Measurements from ENCODE around the gene PCDHGB7.
"Not testable (repeated sequence)": the region's sequence is repeated elsewhere in the genome, so short reads cannot be mapped to it uniquely, and the experiment has no call there.

The PCDHGB7 gene

GRCh38 chr5:141417494-141418172 is at the start of gene PCDHGB7:
PCDHGB7 (plus strand) TSS chr5:141417677; CDS start chr5:141417860, 183 bp downstream.
- not testable (repeated sequence) for DNase-seq

DNA sequence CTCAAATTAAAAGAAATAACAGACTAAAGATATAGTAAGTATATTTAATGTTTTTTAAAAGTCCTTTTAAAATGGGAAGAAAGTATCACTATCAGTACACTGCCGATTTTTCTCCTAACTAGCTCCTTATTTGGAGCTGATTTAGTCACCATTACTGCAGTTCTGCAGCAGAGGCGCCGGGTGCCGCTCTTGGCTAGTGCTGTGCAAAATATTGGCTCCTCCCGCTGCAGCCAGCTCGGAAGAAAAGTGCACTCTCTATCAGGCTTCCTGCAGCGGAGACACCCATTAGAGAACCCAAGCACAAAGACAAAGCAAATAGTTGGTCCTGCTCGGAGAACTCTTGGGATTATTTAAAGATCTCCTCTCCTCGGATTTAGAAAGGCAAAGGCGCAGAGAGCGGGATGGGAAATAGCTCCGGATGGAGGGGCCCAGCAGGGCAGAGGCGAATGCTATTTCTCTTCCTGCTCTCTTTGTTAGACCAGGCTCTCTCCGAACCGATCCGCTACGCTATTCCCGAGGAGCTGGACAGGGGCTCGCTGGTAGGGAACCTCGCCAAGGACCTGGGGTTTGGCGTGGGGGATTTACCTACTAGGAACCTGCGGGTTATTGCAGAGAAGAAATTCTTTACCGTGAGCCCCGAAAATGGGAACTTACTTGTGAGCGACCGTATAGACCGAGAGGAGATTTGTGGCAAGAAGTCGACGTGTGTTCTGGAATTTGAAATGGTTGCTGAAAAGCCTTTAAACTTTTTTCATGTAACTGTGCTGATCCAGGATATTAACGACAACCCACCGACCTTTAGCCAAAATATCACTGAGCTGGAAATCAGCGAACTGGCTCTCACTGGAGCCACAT is 47.3 kb upstream of the PCDHGB7 start, which contains the start of gene PCDHGB3:
TSS of gene PCDHGB3 (plus strand) at position 249 of the 855 bp plus-strand sequence. CDS start at position 402, 153 bp downstream.
- no peak for DNase-seq

DNA sequence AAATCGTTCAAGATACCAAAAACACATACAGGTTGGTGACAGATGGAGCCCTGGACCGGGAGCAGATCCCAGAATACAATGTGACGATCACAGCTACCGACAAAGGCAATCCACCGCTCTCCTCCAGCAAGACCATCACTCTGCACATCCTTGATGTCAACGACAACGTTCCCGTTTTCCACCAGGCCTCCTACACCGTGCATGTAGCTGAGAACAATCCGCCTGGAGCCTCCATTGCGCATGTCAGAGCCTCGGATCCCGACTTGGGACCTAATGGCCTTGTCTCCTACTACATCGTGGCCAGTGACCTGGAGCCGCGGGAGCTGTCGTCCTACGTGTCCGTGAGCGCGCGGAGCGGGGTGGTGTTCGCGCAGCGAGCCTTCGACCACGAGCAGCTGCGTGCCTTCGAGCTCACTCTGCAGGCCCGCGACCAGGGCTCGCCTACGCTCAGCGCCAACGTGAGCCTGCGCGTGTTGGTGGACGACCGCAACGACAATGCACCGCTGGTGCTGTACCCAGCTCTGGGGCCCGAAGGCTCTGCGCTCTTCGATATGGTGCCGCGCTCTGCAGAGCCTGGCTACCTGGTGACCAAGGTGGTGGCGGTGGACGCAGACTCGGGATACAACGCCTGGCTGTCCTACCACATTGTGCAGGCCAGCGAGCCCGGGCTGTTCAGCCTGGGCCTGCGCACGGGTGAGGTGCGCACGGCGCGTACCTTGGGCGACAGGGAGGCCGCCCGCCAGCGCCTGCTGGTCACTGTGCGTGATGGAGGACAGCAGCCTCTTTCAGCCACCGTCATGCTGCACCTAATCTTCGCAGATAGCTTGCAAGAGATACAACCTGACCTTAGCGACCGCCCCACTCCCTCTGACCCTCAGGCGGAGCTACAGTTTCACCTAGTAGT is 45.7 kb upstream of the PCDHGB7 start:
- no peak for DNase-seq

- DNase-seq: no peak
Measured at GRCh38 chr5:141373673-141374317, 43.7 kb upstream of the PCDHGB7 start, which contains the start of gene PCDHGA6. PCDHGA6 (plus strand) TSS chr5:141373891; CDS start chr5:141374084, 193 bp downstream.

DNA sequence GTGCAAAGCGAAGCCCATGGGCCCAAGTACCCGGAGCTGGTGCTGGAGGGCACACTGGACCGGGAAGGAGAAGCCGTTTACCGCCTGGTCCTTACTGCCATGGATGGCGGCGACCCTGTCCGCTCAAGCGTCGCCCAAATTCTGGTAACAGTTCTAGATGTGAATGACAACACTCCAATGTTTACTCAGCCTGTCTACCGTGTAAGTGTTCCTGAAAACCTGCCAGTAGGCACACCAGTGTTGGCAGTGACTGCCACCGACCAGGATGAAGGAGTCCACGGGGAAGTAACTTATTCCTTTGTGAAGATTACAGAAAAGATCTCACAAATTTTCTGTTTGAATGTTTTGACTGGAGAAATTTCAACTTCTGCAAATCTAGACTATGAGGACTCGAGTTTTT is 42.9 kb upstream of the PCDHGB7 start:
- no peak for DNase-seq

DNA sequence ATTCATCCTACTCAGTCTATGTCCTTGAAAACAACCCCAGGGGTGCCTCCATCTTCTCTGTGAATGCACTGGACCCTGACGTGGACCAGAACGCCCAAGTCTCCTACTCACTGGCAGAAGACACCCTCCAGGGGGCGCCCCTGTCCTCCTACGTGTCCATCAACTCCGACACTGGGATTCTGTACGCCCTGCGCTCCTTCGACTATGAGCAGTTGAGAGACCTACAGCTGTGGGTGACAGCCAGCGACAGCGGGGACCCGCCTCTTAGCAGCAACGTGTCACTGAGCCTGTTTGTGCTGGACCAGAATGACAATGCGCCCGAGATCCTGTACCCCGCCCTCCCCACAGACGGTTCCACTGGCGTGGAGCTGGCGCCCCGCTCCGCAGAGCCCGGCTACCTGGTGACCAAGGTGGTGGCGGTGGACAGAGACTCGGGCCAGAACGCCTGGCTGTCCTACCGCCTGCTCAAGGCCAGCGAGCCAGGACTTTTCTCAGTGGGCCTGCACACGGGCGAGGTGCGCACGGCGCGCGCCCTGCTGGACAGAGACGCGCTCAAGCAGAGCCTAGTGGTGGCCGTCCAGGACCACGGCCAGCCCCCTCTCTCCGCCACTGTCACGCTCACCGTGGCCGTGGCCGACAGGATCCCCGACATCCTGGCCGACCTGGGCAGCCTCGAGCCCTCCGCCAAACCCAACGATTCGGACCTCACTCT is 41.9 kb upstream of the PCDHGB7 start:
- not testable (repeated sequence) for DNase-seq

DNA sequence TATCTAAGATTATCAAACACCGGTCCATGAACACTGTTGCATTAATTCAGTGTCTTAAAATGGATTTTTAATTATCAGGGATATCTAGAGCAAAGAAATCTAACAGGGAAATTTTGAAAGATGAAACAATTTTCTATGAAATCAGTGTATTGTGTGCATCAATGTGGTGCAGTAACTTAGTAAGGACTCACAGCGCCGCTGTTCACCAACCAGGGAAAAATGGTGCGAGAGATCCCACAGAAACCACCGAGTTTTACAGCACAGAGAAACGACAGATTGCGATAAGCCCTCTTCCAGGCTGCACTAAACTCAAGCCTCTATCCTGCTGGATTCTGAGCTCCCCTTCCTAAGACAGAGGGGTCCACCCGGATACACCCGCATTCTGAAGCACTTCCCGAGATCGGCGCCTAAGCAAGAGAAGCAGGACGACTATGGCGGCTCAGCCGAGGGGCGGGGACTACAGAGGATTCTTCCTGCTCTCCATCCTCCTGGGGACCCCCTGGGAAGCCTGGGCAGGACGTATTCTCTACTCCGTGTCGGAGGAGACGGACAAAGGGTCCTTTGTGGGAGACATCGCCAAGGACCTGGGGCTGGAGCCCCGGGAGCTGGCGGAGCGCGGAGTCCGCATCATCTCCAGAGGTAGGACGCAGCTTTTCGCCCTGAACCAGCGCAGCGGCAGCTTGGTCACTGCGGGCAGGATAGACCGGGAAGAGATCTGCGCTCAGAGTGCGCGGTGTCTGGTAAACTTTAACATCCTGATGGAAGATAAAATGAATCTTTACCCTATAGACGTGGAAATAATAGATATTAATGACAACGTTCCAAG is 34.8 kb upstream of the PCDHGB7 start, which contains the start of gene PCDHGA7:
TSS of gene PCDHGA7 (plus strand) at position 274 of the 826 bp plus-strand sequence. CDS start at position 432, 158 bp downstream.
- no peak for DNase-seq

DNA sequence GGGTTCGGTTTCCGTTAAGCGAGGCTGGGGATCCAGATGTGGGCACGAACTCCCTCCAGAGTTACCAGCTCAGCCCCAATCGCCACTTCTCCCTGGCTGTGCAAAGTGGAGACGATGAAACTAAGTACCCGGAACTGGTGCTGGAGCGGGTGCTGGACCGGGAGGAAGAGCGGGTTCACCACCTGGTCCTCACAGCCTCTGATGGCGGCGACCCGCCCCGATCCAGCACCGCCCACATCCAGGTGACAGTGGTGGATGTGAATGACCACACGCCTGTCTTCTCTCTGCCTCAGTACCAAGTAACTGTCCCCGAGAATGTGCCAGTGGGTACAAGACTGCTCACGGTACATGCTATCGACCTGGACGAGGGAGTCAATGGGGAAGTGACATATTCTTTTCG is 34.1 kb upstream of the PCDHGB7 start:
- no peak for DNase-seq

DNA sequence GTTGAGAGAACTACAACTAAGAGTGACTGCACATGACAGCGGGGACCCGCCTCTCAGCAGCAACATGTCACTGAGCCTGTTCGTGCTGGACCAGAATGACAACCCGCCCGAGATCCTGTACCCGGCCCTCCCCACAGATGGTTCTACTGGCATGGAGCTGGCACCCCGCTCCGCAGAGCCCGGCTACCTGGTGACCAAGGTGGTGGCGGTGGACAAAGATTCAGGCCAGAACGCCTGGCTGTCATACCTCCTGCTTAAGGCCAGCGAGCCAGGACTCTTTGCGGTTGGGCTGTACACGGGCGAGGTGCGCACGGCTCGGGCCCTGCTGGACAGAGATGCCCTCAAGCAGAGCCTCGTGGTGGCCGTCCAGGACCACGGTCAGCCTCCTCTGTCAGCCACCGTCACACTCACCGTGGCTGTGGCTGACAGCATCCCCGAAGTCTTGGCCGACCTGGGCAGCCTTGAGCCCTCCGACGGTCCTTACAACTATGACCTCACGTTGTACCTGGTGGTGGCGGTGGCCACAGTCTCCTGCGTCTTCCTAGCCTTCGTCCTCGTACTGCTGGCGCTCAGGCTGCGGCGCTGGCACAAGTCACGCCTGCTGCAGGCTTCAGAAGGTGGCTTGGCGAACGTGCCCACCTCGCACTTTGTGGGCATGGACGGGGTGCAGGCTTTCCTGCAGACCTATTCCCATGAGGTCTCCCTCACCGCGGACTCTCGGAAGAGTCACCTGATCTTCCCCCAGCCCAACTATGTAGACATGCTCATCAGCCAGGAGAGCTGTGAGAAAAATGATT is 32.8 kb upstream of the PCDHGB7 start:
- DNase-seq: no peak

DNA sequence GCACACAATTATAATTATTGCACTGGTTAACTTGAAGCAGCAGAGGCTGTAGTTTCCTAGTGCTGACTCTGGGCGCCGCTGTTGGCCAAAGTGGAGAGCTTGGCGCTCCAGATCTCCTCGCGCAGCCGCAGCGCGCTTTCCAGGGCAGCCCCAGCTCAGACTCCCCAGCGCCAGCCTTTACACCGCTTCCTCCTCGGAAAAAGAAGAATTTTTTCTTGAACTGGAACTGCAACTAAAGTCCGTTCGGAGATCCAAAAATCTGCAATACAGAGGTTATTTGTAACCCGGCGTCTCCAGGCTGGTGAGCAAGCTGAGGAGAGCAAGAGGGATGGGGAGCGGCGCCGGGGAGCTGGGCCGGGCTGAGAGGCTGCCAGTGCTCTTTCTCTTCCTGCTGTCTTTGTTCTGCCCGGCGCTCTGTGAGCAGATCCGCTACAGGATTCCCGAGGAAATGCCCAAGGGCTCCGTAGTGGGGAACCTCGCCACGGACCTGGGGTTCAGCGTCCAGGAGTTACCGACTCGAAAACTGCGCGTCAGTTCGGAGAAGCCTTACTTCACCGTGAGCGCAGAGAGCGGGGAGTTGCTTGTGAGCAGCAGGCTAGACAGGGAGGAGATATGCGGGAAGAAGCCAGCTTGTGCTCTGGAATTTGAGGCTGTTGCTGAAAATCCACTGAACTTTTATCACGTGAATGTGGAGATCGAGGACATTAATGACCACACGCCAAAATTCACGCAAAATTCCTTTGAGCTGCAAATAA is 29.7 kb upstream of the PCDHGB7 start, which contains the start of gene PCDHGB4:
TSS of gene PCDHGB4 (plus strand) at position 142 of the 755 bp plus-strand sequence. CDS start at position 329, 187 bp downstream.
- DNase-seq: not testable (repeated sequence)

DNA sequence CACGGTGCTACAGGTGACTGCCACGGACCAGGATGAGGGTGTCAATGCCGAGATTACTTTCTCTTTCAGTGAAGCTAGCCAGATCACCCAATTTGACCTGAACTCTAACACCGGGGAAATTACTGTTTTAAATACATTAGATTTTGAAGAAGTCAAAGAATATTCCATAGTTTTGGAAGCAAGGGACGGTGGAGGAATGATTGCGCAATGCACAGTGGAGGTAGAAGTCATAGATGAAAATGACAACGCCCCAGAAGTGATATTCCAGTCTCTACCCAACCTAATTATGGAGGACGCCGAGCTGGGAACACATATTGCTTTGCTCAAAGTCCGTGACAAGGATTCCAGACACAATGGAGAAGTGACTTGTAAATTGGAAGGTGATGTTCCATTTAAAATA is 28.8 kb upstream of the PCDHGB7 start:
- DNase-seq: no peak

GRCh38 chr5:141389153-141390042 is 28.1 kb upstream of the PCDHGB7 start:
- no peak for DNase-seq

DNA sequence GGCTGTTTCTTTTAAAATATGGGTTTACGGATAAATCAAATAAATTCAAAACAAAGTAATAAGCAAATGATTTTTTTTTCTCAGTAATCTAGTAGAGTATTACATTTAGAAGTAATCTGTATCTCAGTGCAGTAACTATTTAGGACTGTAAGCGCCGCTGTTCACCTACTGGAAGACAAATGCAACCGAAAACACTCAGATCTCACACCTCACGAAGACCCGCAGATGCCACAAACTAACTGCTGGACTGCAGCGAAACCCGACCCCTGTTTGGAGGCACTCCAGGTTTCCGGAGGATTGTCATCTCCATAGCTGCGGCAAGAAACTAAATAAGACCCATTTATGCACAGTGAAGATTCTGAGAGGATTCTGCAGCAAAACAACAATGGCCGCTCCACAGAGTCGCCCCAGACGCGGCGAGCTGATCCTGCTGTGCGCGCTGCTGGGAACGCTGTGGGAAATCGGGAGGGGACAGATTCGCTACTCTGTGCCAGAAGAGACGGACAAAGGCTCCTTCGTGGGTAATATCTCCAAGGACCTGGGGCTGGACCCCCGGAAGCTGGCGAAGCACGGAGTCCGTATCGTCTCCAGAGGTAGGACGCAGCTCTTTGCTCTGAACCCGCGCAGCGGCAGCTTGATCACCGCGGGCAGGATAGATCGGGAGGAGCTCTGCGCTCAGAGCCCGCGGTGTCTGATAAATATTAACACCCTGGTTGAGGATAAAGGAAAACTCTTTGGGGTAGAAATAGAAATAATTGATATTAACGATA is 24.9 kb upstream of the PCDHGB7 start, which contains the start of gene PCDHGA8:
TSS of gene PCDHGA8 (plus strand) at position 205 of the 770 bp plus-strand sequence. CDS start at position 386, 181 bp downstream.
- no peak for DNase-seq

DNA sequence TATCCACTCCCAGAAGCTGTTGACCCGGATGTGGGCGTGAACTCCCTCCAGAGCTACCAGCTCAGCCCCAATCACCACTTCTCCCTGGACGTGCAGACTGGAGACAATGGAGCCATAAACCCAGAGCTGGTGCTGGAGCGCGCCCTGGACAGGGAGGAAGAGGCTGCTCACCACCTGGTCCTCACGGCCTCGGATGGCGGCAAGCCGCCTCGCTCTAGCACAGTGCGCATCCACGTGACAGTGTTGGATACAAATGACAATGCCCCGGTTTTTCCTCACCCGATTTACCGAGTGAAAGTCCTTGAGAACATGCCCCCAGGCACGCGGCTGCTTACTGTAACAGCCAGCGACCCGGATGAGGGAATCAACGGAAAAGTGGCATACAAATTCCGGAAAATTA is 24.2 kb upstream of the PCDHGB7 start:
- DNase-seq: no peak

- DNase-seq: not testable (repeated sequence)
Measured at GRCh38 chr5:141394401-141395187, 22.9 kb upstream of the PCDHGB7 start.

Data from KG1 (cell line).